ENCODE data around the gene COL4A2.

GRCh38 chr13:110430391-110431336, 123.6 kb downstream of the COL4A2 start:
- TF ChIP-seq EZH2phosphoT487 (IDR thresholded peaks at IDR 0.05; ENCODE audit: insufficient read depth, low read depth) (no peak), EZH2 (IDR thresholded peaks at IDR 0.05; ENCODE audit: insufficient read depth, poor library complexity, severe bottlenecking) (no peak)
